Psoas muscle (tissue), 8 donors: ENCODE results near the gene MEOX2. TPM values are rescaled to one million over a fixed set of nuclear protein-coding genes. Genes with fewer than 3 reads are reported as not detected.
A peak's percentile ranks its signal among the peaks of the same experiment; 100 is the strongest.

ENCODE experiments used
- ATAC-seq, 4 donors: fragments of 200-7000 bp; cut with Tn5 transposase; one replicate each; pipeline ENCODE4 v1.9.1; 2020; ENCODE audit warnings: moderate library complexity in 3 of 4, mild to moderate bottlenecking in 2 of 4
- DNase-seq, 2 donors: peaks; one replicate each; pipeline ENCODE4 v3.0.0-alpha.2; 2020
- H3K27ac ChIP-seq: fragments of 200-600 bp; one replicate; pipeline ENCODE4 v1.8.0; 2022
- H3K27me3 ChIP-seq, 3 donors: fragments of 200-600 bp in 1 of 3; one replicate each; pipeline versions ENCODE4 v1.6.1 to v1.8.0; 2013 to 2022; ENCODE audit warnings: low read length in 2 of 3, mild to moderate bottlenecking in 2 of 3, moderate library complexity in 1 of 3; ENCODE audit not compliant: insufficient read depth in 3 of 3
- H3K36me3 ChIP-seq, 2 donors: fragments of 200-600 bp in 1 of 2; one replicate each; pipeline versions ENCODE4 v1.6.1 to v1.8.0; 2013 to 2022; ENCODE audit warnings: low read depth in 1 of 2, mild to moderate bottlenecking in 1 of 2, moderate library complexity in 1 of 2; ENCODE audit not compliant: insufficient read depth in 1 of 2
- H3K4me1 ChIP-seq: fragments of 200-600 bp; one replicate; pipeline ENCODE4 v1.8.0; 2022
- H3K4me3 ChIP-seq: fragments of 200-600 bp; one replicate; pipeline ENCODE4 v1.8.0; 2022; ENCODE audit warnings: mild to moderate bottlenecking
- H3K9me3 ChIP-seq: fragments of 200-600 bp; one replicate; pipeline ENCODE4 v1.8.0; 2022
- CTCF ChIP-seq: fragments of 200-600 bp; IDR thresholded peaks from one replicate; pipeline ENCODE4 v1.8.0; 2022; ENCODE audit warnings: antibody characterized with exemption
- WGBS, 3 donors: extraction: QIAGEN DNeasy Blood & Tissue Kit; methylation state at CpG; one replicate each; pipeline versions ENCODE4 v1.1.6 to v1.1.7; 2013; 5-methylcytosine and 5-hydroxymethylcytosine counted together
- intact Hi-C, 2 donors: fragments of 100-400 bp; cut with DNase I; formaldehyde crosslinking; loops; one replicate each; pipeline versions ENCODE4 v1.11.0 to v1.14.2; 2022
- long read RNA-seq, 2 donors: library from polyadenylated mRNA; unstranded; transcript quantifications; one replicate each; pipeline ENCODE4 v2.0.0, GENCODE V29; 2021
- polyA plus RNA-seq, 3 donors: library from polyadenylated mRNA; stranded (reverse); fragments of 200-250 nt; gene quantifications; one replicate each; pipeline ENCODE4 v1.2.3, GENCODE V29; 2013
- total RNA-seq, 4 donors: library from RNA; stranded (reverse); fragmentation: NEBNext Ultra II Directional in 2 of 4; extraction: Animal tissue kit (Norgen Biotek cat#: 25700) in 2 of 4; gene quantifications; one replicate each; pipeline versions ENCODE4 v1.2.1 to v1.2.4, GENCODE V29; 2021 to 2023
- donor health status: healthy with polysubstance abuse.
- donor health status: DM: no; HTN: no; CAD: no; lungs with moderate emphysema.
- donor health status: Bipolar disorder and iron deficiency.
- donor health status: healthy.
- donor health status: DM: yes; HTN: yes; CAD: no.
- donor health status: DM: no; HTN: no; CAD: no.
- donor health status: DM: no; HTN: no; CAD: no.
- donor health status: DM: yes; HTN: yes; CAD: no.

MEOX2 gene
- total RNA-seq, result 1 to 10 TPM; 3.8 to 6.9 (median 5.3) TPM
- polyA plus RNA-seq, result 1 to 10 TPM; 3.1 to 4.0 (median 3.7) TPM
- long read RNA-seq, donor 1, transcript MEOX2-201 (3 exons, 2,500 nt), result major isoform, 5 of 5 reads
- long read RNA-seq, donor 1, partial matches to known transcripts, result 0 of 5 reads
- long read RNA-seq, donor 1, other reads (novel, unspliced or antisense), result 0 of 5 reads
- long read RNA-seq, donor 2, partial matches to known transcripts, result 0 of 4 reads
- long read RNA-seq, donor 2, other reads (novel, unspliced or antisense), result 0 of 4 reads

- ATAC-seq (peak; percentile 60 to 87 (median 84)), DNase-seq (peak; percentile 85 to 91)
- Histone ChIP-seq H3K27ac (peak within 1 kb of the TSS; percentile 76), H3K27me3 (peaks cover 0 to 37% (median 12%) of the 10 kb centered on the region in 3 donors), H3K36me3 (no peaks in the 10 kb centered on the region), H3K4me3 (peak within 1 kb of the TSS; percentile 71), H3K9me3 (no peaks in the 10 kb centered on the region), H3K4me1 (no peaks in the 10 kb centered on the region)
- 1% methylated on average over 28 to 32 of the region's 32 CpGs for WGBS, 3 donors
- TF ChIP-seq CTCF, result no peak
- intact Hi-C loops, result loop anchor here (2.0 to 10.0 kb wide), 3 partner anchors 129 to 384 kb away; no protein-coding TSS in a partner anchor
Measured at GRCh38 chr7:15686295-15686956, at the start of gene MEOX2. Gene MEOX2 (minus strand): TSS chr7:15686683. CDS start chr7:15686402, 281 bp downstream.

- Histone ChIP-seq H3K27me3 (no peaks in the 10 kb centered on the region), H3K27ac (no peak overlapping the region), H3K4me3 (no peak overlapping the region), H3K9me3 (no peaks in the 10 kb centered on the region), H3K36me3 (no peaks in the 10 kb centered on the region), H3K4me1 (no peaks in the 10 kb centered on the region)
- no peak for TF ChIP-seq CTCF
- DNase-seq (no peak), ATAC-seq (no peak)
- intact Hi-C loops, result no loop called here
Measured at GRCh38 chr7:15729746-15730145, 43.3 kb upstream of the MEOX2 start.

GRCh38 chr7:15725051-15725450 lies 38.6 kb upstream of the MEOX2 start:
- Histone ChIP-seq H3K4me3 (no peak overlapping the region), H3K4me1 (no peaks in the 10 kb centered on the region), H3K36me3 (no peaks in the 10 kb centered on the region), H3K9me3 (no peaks in the 10 kb centered on the region), H3K27me3 (no peaks in the 10 kb centered on the region), H3K27ac (no peak overlapping the region)
- no peak for TF ChIP-seq CTCF
- WGBS, 3 donors, result 75 to 93% (median 93%) methylated on average over 3 of the region's 3 CpGs
- intact Hi-C loops, result no loop called here
- DNase-seq, result no peak
- no peak for ATAC-seq

- TF ChIP-seq CTCF, result no peak
- H3K4me3 ChIP-seq, result no peak overlapping the region
- intact Hi-C loops, result no loop called here
- ATAC-seq (no peak), DNase-seq (no peak)
- no peaks in the 10 kb centered on the region for H3K4me1 ChIP-seq
- no peaks in the 10 kb centered on the region for H3K9me3 ChIP-seq
- no peaks in the 10 kb centered on the region for H3K27me3 ChIP-seq
- no peaks in the 10 kb centered on the region for H3K36me3 ChIP-seq
- no peak overlapping the region for H3K27ac ChIP-seq
Measured at GRCh38 chr7:15723841-15724240, 37.4 kb upstream of the MEOX2 start.
